Measurements from ENCODE around the gene PCDH11X.
A peak's percentile ranks its signal among the peaks of the same experiment; 100 is the strongest.
"Not testable (repeated sequence)": the region's sequence is repeated elsewhere in the genome, so short reads cannot be mapped to it uniquely, and the experiment has no call there.

- TF ChIP-seq POLR2A (IDR thresholded peaks at IDR 0.05); EP300 (IDR thresholded peaks at IDR 0.05; ENCODE audit: low read depth); POLR2AphosphoS5 (IDR thresholded peaks at IDR 0.05): not testable (repeated sequence)
- peak in 2 of 5 experiments; percentile 9 to 30 for TF ChIP-seq CTCF (IDR thresholded peaks at IDR 0.05)
These were observed 8.3 kb upstream of the PCDH11X start for GRCh38 chrX:91770619-91771488.
